Measurements from ENCODE around the gene TMEM72. TPM values are rescaled to one million over a fixed set of nuclear protein-coding genes. Genes with fewer than 3 reads are reported as not detected.

TMEM72 gene
- total RNA-seq, 1 experiment from 2014 or later: not detected

DNA sequence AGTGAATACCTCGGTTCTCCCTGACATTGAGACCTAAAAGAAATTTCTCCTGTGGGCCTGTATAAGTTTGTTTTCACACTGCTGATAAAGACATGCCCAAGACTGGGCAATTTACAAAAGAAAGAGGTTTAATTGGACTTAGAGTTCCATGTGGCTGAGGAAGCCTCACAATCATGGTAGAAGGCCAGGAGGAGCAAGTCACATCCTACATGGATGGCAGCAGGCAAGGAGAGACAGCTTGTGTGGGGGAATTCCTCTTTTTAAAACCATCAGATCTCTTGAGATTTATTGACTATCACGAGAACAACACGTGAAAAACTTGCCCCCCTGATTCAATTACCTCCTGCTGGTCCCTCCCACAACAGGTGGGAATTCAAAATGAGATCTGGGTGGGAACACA is 6.7 kb downstream of the TMEM72 start:
- DNase-seq (ENCODE audit: low spot score): no peak

DNA sequence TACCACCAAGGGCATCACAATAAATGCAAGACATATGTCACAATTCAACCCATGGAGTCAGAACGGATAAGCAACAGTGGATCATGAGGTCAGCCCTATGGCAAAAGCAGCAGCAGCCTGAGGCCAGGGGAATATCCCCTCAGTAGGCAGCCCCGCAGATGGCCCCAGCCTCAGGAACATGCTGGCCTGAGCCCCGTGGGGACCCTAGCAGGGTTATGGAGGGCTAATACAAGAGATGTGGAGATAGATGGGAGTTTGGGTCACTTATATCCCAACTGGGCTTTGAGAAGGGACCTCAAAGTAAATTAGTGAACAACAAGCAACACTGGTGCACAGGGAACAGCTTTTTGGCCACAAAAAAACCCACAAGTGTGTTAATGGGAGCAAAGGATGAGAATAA is 9.1 kb downstream of the TMEM72 start:
- no peak for DNase-seq (ENCODE audit: low spot score)

DNA sequence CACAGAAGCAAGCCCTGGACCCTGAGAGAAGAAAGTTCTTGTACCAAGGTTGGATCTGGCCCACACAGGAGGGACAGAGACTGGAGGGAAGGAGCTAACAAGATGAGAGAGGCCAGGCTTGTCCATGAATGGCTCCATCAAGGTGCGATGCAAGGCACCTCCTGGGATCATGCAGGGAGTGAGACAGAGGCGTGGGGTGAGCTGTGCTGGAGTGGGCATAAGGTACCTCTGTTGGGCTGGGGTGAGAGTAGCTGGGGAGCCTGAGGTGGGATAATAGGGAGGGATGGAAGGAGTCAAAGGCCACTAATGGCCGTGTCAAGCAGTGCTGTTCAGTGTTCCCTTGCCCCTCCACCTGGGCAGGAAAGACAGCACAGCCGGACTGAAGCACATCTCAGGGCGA is 9.9 kb downstream of the TMEM72 start:
- DNase-seq (ENCODE audit: low spot score): no peak

DNA sequence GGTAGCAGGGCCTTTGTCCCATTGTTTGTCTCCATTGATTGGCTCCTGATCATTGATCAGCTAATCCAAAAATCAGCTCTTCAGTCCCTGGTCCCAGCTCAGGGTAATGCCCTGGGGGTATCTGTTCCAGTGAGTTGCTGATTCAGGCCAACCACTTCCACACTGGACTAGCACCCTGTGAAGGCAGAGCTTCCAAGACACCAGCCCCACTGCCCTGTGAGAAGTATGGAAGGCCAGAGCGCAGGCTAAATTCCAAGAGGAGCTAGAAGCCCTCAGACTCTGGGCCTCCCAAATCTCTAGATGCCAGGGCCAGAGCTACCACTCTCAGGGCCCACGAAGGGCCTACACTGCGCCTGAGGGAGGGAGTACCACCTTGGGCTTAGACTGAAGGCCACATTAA is 10.4 kb downstream of the TMEM72 start:
- DNase-seq (ENCODE audit: low spot score): no peak

- no peak for DNase-seq (ENCODE audit: low spot score)
Measured at GRCh38 chr10:44922021-44922420, 10.9 kb downstream of the TMEM72 start.

DNA sequence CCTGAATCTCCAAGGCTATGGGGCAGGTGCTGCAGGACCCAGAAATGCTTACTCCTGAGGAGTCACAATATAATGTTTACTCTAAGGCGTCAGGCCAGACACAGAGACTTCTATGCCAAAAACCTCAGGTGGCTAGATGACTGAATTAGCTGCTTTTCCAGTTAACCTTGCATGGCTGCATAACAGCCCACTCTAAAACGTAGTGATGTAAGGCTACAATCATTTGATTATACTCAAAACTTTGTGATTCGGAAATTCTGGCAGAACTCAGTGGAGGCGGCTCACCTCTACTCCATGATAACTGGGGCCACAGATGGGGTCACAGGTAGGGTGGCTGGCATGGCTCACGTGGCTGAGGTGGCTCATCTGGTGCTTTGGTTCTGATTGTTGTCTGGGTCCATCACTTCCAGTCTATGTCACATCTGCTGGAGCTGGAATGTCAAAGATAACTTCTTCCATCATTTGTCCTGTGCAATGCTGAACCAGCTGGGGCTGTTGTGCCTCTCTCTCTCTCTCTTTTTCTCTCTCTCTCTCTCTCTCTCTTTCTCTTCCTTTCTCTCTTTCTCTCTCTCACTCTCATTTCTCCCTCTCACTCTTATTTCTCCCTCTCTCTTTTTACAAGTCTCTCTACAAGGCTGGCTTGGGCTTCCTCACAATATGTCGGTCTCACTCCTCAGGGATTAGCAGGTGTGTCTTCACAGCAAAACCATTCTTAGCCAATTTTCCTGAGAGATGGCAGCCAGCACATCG is 11.8 kb downstream of the TMEM72 start:
- no peak for DNase-seq (ENCODE audit: low spot score)

GRCh38 chr10:44923611-44924010 is 12.5 kb downstream of the TMEM72 start:
- no peak for DNase-seq (ENCODE audit: low spot score)

DNA sequence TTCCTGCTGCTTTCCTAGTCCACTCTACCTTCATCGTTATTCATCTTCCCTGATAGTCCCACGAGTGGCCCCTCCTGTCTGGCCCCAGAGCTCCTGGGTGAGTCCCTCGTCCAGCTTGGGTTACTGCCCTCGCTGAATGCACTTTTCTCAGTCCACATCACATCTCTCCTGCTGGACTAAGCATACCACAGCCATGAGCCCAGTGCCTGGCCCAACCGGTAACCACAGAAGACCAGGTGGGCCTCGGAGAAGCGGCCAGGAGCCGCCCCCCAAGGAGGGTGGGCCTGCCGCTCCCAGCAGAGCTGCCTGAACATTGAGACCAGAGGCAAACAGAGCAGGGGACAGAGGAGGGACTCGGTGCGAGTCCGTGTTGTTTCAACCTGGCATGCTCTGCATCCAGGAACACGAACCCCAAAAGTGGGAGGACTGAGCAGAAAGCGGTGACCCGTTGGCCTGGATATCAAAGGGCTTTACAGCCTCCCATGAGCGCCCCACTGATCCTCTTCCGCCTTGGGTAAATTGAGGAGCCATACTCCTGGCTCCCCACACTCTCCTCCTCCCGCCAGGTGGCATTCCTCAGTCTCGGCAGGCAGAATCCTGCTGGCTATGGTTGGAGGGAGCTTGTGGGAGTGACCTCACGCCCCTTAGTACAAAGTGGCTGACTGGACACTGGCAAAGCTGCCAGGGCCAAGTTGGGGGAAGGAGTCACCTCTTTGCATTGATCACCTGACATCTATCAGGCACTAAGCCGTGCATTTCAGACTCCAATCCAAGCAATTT is 13.3 kb downstream of the TMEM72 start:
- DNase-seq (ENCODE audit: low spot score): no peak

- no peak for DNase-seq (ENCODE audit: low spot score)
Measured at GRCh38 chr10:44925224-44925623, 14.1 kb downstream of the TMEM72 start.

DNA sequence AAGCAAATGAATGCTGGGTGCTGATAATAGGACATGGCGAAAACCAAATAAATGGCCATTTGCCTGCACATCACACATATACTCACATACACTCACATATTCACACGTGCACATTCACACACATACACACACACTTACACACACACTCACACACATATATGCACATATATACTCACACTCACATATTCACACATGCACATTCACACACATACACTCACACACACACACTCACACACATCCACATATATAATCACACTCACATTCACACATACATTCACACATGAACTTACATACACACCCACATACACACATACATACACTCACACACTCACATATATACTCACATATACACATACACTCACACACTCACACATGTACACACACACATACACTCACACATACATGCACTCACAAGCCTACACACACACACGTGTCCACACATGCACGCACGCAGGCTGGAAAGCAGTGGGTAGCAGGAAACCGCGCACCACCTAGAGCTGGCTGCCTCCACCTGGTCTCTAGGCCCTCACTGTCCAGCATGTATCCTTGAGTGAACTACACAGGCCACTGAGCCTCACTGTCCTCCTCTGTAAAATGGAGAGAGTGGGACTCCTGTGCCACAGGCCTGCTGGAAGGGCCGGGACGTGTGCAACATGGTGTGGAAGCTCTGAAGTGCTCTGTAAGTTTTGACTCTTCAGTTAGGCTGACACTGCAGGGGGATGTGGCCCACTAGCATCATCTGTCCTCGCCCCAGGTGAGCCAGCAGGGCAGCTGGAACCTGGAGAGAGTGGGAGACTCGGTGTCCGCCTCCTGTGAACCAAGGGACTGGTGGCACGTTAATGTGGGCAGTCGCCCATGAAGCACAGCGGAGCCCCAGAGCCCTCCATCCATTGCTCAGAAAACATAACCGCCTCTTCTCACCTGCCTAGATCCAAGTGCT is 14.9 kb downstream of the TMEM72 start:
- DNase-seq (ENCODE audit: low spot score): no peak

GRCh38 chr10:44926751-44927351 is 15.7 kb downstream of the TMEM72 start:
- DNase-seq (ENCODE audit: low spot score): no peak

GRCh38 chr10:44927352-44927751 is 16.2 kb downstream of the TMEM72 start:
- DNase-seq (ENCODE audit: low spot score): no peak

DNA sequence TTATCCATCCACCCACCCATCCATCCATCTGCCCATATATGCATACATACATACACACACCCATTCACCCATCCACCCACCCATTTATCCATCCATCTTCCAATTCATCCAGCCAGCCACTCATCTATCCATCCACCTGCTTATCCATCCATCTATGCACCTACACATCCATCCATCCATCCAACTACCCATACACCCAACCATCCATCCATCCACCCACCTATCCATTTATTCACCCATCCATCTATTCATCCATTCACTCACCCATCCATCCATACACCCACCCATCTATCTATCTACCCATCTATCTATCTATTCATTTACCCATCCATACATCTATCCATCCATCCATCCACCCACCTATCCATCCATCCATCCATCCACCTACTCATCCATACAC is 17.3 kb downstream of the TMEM72 start:
- DNase-seq (ENCODE audit: low spot score): no peak

DNA sequence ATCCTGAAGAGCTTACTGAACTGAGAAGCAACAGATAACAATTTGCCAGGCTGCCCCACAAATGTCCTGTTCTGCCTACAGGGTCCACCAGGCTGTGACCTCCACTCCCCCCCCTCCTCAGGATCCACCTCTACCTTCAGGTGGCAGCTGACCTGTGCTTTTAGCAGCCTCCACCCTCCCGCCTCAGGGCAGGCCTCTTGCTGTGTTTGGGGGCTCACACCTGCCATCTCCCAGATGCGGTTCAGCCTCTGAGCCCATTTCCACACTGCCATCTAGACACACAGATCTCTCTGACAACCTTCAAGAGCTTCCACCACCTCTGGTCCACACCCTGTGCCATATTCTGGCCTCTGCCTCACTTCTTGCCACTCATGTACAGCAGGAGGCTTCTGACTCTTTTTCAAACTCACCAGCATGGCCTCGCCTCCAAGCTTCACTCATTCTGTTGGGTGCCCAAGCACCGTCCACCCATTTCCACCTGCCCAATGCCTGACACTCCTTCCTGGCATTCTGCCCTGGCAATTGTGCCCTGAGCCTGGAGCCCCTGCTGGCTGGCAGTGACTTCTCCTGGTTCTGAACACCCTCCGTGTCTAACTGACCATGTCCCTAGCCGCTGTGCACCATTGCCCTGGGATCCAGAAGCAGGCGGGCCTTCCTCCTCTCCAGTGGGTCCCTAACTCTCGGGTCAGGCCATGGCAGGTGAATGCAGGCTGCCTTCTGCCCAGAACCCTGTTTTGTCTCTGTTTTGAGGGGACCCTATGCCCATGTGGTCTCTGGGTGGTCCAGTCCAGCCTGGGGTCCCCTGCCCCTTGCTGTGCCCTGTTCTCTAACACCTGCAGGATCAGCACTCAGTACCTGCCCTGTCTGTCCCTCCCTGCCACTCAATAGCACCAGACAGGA is 18.5 kb downstream of the TMEM72 start:
- no peak for DNase-seq (ENCODE audit: low spot score)

- DNase-seq (ENCODE audit: low spot score): no peak
Measured at GRCh38 chr10:44930904-44931620, 19.9 kb downstream of the TMEM72 start.

- DNase-seq (ENCODE audit: low spot score): no peak
Measured at GRCh38 chr10:44931621-44932516, 20.7 kb downstream of the TMEM72 start.

GRCh38 chr10:44932517-44933450 is 21.6 kb downstream of the TMEM72 start:
- peak; percentile 73 for DNase-seq (ENCODE audit: low spot score)

Measured in H4 (cell line).